CD4-positive, alpha-beta memory T cell (primary cell): Measurements from ENCODE around the gene FGD2. TPM values are rescaled to one million over a fixed set of nuclear protein-coding genes. Genes with fewer than 3 reads are reported as not detected.
"Not testable (repeated sequence)": the region's sequence is repeated elsewhere in the genome, so short reads cannot be mapped to it uniquely, and the experiment has no call there.

Source experiments
- CTCF ChIA-PET: fragments of 350-600 bp; sonication (Branson Sonifier 250); formaldehyde crosslinking; loops from one replicate; lab custom pipeline; 2021; ENCODE audit warnings: inconsistent platforms; ENCODE audit not compliant: partially characterized antibody; lab: Charles Lee
- POLR2A ChIA-PET: fragments of 350-600 bp; sonication (Branson Sonifier 250); formaldehyde crosslinking; loops from one replicate; lab custom pipeline; 2021; ENCODE audit not compliant: partially characterized antibody; lab: Charles Lee
- DNase-seq, 5 donors: peaks; one replicate each; pipeline versions ENCODE4 v3.0.0 to v3.0.0-alpha.2; 2020 to 2022; ENCODE audit warnings: mixed read lengths in 1 of 5
- H3K27ac ChIP-seq: one replicate; pipeline ENCODE4 v1.7.0; 2013; ENCODE audit warnings: low read depth, low read length
- H3K27me3 ChIP-seq: 2 replicates; pipeline ENCODE4 v1.7.0; 2013; ENCODE audit warnings: mild to moderate bottlenecking, low read length, moderate library complexity; ENCODE audit not compliant: insufficient read depth
- H3K36me3 ChIP-seq: 2 replicates; pipeline ENCODE4 v1.7.0; 2013; ENCODE audit warnings: mild to moderate bottlenecking, low read length, moderate library complexity; ENCODE audit not compliant: insufficient read depth
- H3K4me1 ChIP-seq: 2 replicates; pipeline ENCODE4 v1.7.0; 2013; ENCODE audit warnings: mild to moderate bottlenecking, low read length, moderate library complexity; ENCODE audit not compliant: insufficient read depth
- H3K4me3 ChIP-seq, 2 donors: one replicate each; pipeline ENCODE4 v1.7.0; 2013; ENCODE audit warnings: low read length in 2 of 2, mild to moderate bottlenecking in 1 of 2
- H3K9me3 ChIP-seq, 2 donors: one replicate each; pipeline ENCODE4 v1.7.0; 2013; ENCODE audit warnings: low read length in 2 of 2, control low read depth in 1 of 2; ENCODE audit not compliant: control insufficient read depth in 1 of 2
- H3K27ac Mint-ChIP-seq, 7 donors: one replicate each; pipeline ENCODE4 v1.8.0; 2020 to 2021; ENCODE audit warnings: mixed read lengths in 7 of 7, mild to moderate bottlenecking in 6 of 7, inconsistent platforms in 3 of 7, moderate library complexity in 3 of 7
- H3K27me3 Mint-ChIP-seq, 2 donors: one replicate each; pipeline ENCODE4 v1.8.0; 2020 to 2021; ENCODE audit warnings: mixed read lengths in 2 of 2
- H3K36me3 Mint-ChIP-seq, 2 donors: one replicate each; pipeline ENCODE4 v1.8.0; 2020 to 2021; ENCODE audit warnings: mixed read lengths in 2 of 2, inconsistent platforms in 1 of 2, mild to moderate bottlenecking in 1 of 2
- H3K4me1 Mint-ChIP-seq, 4 donors: one replicate each; pipeline ENCODE4 v1.8.0; 2020 to 2021; ENCODE audit warnings: mixed read lengths in 4 of 4, mild to moderate bottlenecking in 1 of 4
- H3K4me3 Mint-ChIP-seq, 8 donors: one replicate each; pipeline ENCODE4 v1.8.0; 2020 to 2021; ENCODE audit warnings: mixed read lengths in 8 of 8, mild to moderate bottlenecking in 7 of 8, moderate library complexity in 6 of 8, inconsistent platforms in 3 of 8
- H3K9me3 Mint-ChIP-seq, 8 donors: one replicate each; pipeline ENCODE4 v1.8.0; 2020 to 2021; ENCODE audit warnings: mixed read lengths in 8 of 8, mild to moderate bottlenecking in 5 of 8, inconsistent platforms in 3 of 8, moderate library complexity in 1 of 8
- intact Hi-C: fragments of 100-400 bp; cut with micrococcal nuclease; formaldehyde crosslinking; loops from one replicate; pipeline ENCODE4 v1.15.1; 2023
- polyA plus RNA-seq, 2 donors: library from polyadenylated mRNA; unstranded; fragments of 300-500 nt; fragmentation: Illumina TruSeq; gene quantifications; one replicate each; pipeline ENCODE4 v1.2.3, GENCODE V29; 2021
- total RNA-seq, 2 experiments: library from RNA; stranded (reverse); gene quantifications; one replicate each; pipeline ENCODE4 v1.2.3, GENCODE V29; 2021

FGD2 gene
- total and polyA plus RNA-seq, 4 experiments from 2014 or later, result 0.11 to 1.5 (median 1.4) TPM; not detected in 1

DNA sequence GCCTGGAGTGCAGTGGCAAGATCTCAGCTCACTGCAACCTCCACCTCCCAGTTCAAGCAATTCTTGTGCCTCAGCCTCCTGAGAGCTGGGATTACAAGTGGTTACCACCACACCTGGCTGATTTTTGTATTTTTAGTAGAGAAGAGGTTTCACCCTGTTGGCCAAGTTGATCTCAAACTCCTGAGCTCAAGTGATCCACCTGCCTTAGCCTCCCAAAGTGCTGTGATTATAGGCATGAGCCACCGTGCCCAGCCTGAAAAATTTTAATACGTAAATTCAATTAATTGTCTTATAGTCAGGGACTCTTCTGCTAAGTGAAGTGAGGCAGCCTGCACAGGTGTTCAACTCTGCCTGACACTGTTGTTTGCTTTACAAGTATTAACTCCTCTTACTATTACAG lies 15.1 kb upstream of the FGD2 start:
- H3K36me3 ChIP-seq, result not testable (repeated sequence)

DNA sequence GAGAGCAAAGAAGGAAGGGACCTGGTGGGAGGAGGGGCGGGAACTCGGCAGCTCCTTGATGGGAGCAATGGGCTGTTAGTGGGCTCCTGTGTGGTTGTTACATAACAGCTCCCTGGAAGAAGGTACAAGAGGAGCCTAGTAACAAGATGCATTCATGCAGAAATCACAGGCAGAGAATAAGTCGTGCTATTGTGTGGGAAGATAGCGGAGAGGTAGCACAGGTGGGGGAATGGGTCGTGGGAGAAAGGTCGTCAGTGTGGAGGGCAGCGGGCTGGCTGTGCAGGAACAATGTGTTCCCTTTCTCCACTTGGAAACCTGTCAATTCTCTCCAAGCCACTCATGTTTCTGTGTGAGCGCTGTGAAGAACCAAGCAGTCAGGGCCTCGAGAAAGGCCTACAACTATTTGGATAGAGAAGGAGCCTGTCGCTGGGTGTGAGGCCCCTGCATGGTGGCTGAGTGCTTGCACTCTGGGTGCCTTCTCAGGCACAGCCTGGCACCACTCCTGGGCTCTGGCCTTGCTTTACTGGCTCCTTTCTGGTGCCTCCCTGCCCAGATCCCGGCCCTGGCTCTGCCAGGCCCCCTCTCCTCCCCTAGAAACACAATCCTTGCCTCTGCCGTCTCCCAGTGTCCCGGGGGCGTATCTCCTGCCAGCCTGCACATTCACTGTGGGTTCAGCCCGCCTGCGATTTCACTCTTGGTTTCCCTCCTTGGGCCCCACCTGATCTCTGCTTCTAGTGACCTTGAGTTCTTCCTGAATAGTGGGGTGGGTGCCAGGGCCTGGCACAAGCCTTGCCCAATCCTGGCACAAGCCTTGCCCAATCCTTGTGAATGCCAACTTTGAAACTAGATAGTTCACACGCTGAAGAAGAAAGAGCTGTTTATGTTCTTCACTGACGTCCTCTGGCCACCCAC lies 7.4 kb upstream of the FGD2 start:
- Mint-ChIP-seq H3K27ac (no peak overlapping the region), H3K27me3 (peaks cover 1% of the 10 kb centered on the region in 2 donors), H3K4me3 (peak overlapping the region in 1 of 8 donors; percentile 2), H3K9me3 (no peaks in the 10 kb centered on the region), H3K4me1 (peaks cover 0 to 2% (median 0%) of the 10 kb centered on the region in 4 donors), H3K36me3 (no peaks in the 10 kb centered on the region)
- DNase-seq, result no peak
- Histone ChIP-seq H3K27me3 (no peaks in the 10 kb centered on the region), H3K4me1 (no peaks in the 10 kb centered on the region), H3K9me3 (no peaks in the 10 kb centered on the region), H3K36me3 (no peaks in the 10 kb centered on the region), H3K4me3 (no peak overlapping the region), H3K27ac (no peak overlapping the region)
- ChIA-PET POLR2A (no interaction called here), CTCF (no interaction called here)
- intact Hi-C loops, result no loop called here

More for the DNA sequence above, 15.1 kb upstream of the FGD2 start:
- POLR2A ChIA-PET, H3K4me3 Mint-ChIP-seq, H3K27ac Mint-ChIP-seq, CTCF ChIA-PET, H3K4me3 ChIP-seq, H3K4me1 ChIP-seq, H3K27me3 ChIP-seq, DNase-seq, H3K36me3 Mint-ChIP-seq, H3K27me3 Mint-ChIP-seq, H3K9me3 Mint-ChIP-seq, H3K27ac ChIP-seq, intact Hi-C loops, H3K9me3 ChIP-seq: not testable (repeated sequence)
- peaks cover 5 to 15% (median 11%) of the 10 kb centered on the region in 4 donors for H3K4me1 Mint-ChIP-seq

DNA sequence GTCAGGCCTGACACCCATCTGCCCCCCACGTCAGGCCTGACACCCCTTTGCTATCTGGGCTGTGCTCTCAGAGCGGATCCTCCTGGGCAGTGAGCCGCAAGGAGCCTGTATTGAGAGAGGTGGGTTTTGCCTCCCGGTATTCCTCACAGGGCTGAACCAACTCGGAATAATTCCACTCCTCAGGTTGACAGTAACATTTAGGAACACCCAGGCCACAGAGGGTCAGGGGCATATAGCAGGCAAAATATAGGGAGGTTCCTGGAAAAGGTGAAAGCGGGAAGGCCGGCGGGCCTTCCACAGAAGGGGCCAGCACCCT lies 6.8 kb upstream of the FGD2 start:
- peaks cover 0 to 1% of the 10 kb centered on the region in 2 donors for H3K27me3 Mint-ChIP-seq
- CTCF ChIA-PET, result no interaction called here
- H3K36me3 ChIP-seq, result no peaks in the 10 kb centered on the region
- no peaks in the 10 kb centered on the region for H3K9me3 ChIP-seq
- H3K4me1 Mint-ChIP-seq, result peaks cover 0 to 2% (median 0%) of the 10 kb centered on the region in 4 donors
- no peak overlapping the region for H3K4me3 ChIP-seq
- intact Hi-C loops, result no loop called here
- H3K27ac Mint-ChIP-seq, result peak overlapping the region in 1 of 7 donors; percentile 55
- no peaks in the 10 kb centered on the region for H3K36me3 Mint-ChIP-seq
- H3K27me3 ChIP-seq, result no peaks in the 10 kb centered on the region
- DNase-seq, result no peak
- no peaks in the 10 kb centered on the region for H3K9me3 Mint-ChIP-seq
- H3K27ac ChIP-seq, result no peak overlapping the region
- no peaks in the 10 kb centered on the region for H3K4me1 ChIP-seq
- H3K4me3 Mint-ChIP-seq, result no peak overlapping the region
- POLR2A ChIA-PET, result no interaction called here

DNA sequence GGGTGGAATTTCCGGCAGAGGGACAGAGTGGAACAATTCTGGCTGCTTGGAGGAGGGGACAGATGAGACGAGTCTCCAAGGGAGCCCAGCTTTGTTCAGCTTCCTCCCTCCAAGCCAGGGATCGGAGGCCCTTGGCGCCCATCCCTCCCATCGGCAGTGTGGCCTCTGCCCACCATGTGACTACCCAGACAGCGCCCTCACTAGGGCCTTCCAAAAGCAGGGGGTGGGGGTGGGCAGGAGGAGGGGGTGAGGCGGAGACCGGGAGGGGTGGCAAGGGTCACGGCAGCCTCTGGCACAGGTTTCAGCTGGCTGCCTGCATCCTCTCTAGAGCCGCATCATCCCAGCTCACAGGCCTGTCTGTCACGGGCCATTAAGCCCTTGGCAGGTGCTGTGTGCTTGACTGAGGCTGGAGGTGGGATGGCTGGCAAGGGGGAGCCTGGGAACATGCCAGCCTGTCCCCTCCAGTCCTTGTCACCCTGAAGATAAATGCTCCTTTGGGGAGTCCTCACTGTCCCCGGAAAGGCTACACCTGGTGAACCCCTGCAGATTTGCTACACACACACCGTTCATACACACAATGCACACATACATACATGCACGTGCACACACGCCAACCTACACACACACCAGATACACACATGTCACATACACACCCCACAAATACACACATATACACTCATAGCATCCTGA lies 6.2 kb upstream of the FGD2 start:
- CTCF ChIA-PET, result interaction anchor here (1.2 kb wide), 1 partner anchor 19 kb away, joined by 4 read pairs; no protein-coding TSS in a partner anchor
- Mint-ChIP-seq H3K4me3 (no peak overlapping the region), H3K9me3 (no peaks in the 10 kb centered on the region), H3K4me1 (peaks cover 0 to 2% (median 0%) of the 10 kb centered on the region in 4 donors), H3K36me3 (no peaks in the 10 kb centered on the region), H3K27ac (no peak overlapping the region), H3K27me3 (peaks cover 0 to 1% of the 10 kb centered on the region in 2 donors)
- Histone ChIP-seq H3K27me3 (no peaks in the 10 kb centered on the region), H3K4me1 (no peaks in the 10 kb centered on the region), H3K4me3 (no peak overlapping the region), H3K36me3 (no peaks in the 10 kb centered on the region), H3K9me3 (no peaks in the 10 kb centered on the region), H3K27ac (no peak overlapping the region)
- POLR2A ChIA-PET, result no interaction called here
- no peak for DNase-seq
- intact Hi-C loops, result no loop called here

DNA sequence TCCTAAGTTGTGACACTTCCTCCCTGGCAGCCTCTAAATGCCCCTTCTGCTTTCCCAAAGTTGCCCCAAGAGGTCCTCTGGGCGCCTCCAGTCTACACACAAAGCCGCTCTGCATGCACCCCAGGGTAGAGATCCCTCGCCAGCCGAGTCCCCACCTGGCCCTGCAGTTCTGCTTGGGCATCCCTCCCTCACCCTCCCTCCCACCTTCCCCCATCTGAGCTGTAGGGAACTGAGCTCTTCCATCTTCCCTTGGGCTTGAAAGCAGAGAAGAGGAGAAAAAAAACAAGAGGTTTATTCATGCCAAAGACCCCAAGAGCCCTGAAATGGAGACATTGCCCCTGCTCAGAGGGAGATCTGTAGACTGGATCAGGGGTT lies 5.7 kb upstream of the FGD2 start:
- Mint-ChIP-seq H3K27me3 (peaks cover 0 to 1% of the 10 kb centered on the region in 2 donors), H3K4me3 (no peak overlapping the region), H3K9me3 (no peaks in the 10 kb centered on the region), H3K4me1 (peaks cover 0 to 2% (median 0%) of the 10 kb centered on the region in 4 donors), H3K36me3 (no peaks in the 10 kb centered on the region), H3K27ac (no peak overlapping the region)
- Histone ChIP-seq H3K4me1 (no peaks in the 10 kb centered on the region), H3K9me3 (no peaks in the 10 kb centered on the region), H3K36me3 (no peaks in the 10 kb centered on the region), H3K27ac (no peak overlapping the region), H3K27me3 (no peaks in the 10 kb centered on the region), H3K4me3 (no peak overlapping the region)
- DNase-seq, result no peak
- intact Hi-C loops, result no loop called here
- CTCF ChIA-PET, result interaction anchor here (1.2 kb wide), 1 partner anchor 18 kb away, joined by 4 read pairs; no protein-coding TSS in a partner anchor
- POLR2A ChIA-PET, result no interaction called here

DNA sequence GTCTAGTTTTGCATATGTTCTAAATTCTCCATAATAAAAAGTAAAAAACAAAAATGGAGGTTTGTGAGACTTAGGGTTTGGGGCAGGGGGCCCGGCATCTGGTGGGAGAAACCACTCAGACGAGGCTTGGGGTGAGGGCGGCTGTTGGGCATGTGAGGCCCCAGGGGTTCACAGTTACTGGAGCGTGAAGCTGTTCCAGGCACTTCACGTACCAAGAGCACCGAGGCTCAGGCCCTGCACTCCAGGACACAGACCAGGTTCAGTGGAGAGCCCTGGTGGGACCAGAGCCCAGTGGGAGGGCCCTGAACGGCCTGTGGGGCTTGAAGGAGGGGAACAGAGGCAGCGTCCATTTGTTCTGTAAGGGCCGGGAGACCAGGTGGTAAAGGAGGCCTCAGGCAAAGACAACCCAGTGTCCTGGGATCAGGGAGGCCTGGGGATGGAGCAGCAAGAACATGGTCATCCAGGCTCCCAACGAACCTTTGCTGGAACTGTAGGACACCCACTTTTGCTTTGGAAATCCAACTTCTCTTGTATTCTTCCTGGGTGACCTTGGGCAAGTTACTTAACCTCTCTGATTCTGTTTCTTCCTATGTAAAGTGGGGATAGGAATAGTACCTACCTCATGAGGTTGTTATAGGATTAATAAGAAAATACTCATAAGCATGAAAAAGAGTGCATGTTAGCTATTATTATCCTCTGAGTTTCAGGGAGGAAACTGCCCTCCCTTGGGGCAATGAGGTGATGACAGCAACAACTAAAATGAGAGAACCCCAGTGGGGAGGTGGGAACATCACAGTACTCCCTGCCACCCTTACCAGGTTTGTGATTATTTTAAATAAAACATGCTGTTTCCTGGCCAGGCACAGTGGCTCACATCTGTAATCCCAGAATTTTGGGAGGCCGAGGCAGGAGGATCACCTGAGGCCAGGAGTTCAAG lies 1.1 kb upstream of the FGD2 start:
- H3K27me3 ChIP-seq, result no peaks in the 10 kb centered on the region
- Mint-ChIP-seq H3K27me3 (no peaks in the 10 kb centered on the region), H3K9me3 (no peaks in the 10 kb centered on the region), H3K27ac (peak overlapping the region in 1 of 7 donors; percentile 14), H3K4me1 (peaks cover 9 to 25% (median 17%) of the 10 kb centered on the region in 4 donors), H3K36me3 (no peaks in the 10 kb centered on the region), H3K4me3 (peak overlapping the region in 2 of 8 donors; percentile 11 to 59)
- peaks cover 17% of the 10 kb centered on the region for H3K4me1 ChIP-seq
- intact Hi-C loops, result no loop called here
- no peak overlapping the region for H3K4me3 ChIP-seq
- H3K27ac ChIP-seq, result no peak overlapping the region
- CTCF ChIA-PET, result interaction anchor here (1.3 to 3.6 kb wide), 2 partner anchors 14 to 50 kb away, joined by 3 to 39 read pairs; partner anchors contain the start of gene PI16
- DNase-seq, result no peak
- no peaks in the 10 kb centered on the region for H3K36me3 ChIP-seq
- no peaks in the 10 kb centered on the region for H3K9me3 ChIP-seq
- POLR2A ChIA-PET, result interaction anchor here (1.4 kb wide), 1 partner anchor 18 kb away, joined by 4 read pairs; the partner anchor contains the start of gene MTCH1
